Stimulated activated CD8-positive, alpha-beta memory T cell treated with anti-CD3 and anti-CD28 coated beads, Interleukin-12 subunit alpha, Interleukin-12 subunit beta, amount 100 ng/mL, for 1 hour (primary cell): ENCODE data around the gene DHRS12.
A peak's percentile ranks its signal among the peaks of the same experiment; 100 is the strongest.

ENCODE experiments used
- DNase-seq: peaks from one replicate; pipeline ENCODE4 v3.0.0-alpha.2; 2020; ENCODE audit warnings: low read depth

Gene DHRS12, protein sequence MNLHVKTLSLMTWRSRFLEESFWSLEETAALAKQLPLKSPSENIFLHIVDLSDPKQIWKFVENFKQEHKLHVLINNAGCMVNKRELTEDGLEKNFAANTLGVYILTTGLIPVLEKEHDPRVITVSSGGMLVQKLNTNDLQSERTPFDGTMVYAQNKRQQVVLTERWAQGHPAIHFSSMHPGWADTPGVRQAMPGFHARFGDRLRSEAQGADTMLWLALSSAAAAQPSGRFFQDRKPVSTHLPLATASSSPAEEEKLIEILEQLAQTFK

DNA sequence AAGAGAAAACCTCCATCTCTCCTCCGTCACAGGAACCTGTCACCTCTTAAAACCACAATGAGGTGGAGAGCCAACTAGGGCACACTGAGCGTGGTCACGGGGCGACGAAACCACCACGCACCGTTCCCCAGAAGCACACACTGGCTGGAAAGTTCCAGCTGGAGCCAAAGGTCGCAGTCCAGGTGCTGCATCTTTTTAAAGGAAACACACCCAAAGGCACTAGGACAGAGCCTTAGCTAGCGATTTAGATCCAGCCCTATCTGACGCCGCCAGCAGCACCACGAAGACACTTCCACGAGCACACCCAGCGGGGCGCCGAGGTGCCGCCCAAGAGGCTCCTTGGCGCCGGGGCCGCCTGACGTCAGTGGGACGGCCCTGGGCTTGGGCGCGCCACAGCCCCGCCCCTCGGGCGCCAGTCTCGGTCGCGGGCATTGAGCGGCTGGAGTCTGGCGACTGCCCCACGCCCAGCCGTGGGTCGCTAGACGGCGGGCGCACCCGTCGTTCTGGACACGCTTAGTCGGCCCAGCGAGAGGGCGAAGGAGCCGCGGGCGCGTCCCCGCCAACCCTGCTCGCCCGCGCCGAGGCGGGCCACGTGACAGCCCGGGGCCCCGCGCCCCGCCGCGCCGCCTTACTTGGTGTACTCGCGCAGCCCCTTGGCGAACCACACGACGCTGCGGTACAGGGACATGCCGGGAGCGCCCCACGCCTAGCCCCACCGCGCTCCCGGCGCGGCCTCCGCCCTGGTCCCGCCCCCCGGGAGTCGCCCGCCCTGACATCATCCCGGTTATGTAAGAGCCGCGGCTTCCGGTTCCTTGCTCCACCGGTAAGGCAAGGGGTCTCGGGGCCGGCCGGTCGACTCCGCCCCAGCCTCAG is at the start of gene DHRS12:
Gene DHRS12, minus strand, starts transcription at position 742 of the 873 bp plus-strand sequence. CDS start 4,504 bp downstream, outside the sequence.
- peak; percentile 78 for DNase-seq

- no peak for DNase-seq
Measured at GRCh38 chr13:51849145-51850101, 45.5 kb upstream of the DHRS12 start.

DNA sequence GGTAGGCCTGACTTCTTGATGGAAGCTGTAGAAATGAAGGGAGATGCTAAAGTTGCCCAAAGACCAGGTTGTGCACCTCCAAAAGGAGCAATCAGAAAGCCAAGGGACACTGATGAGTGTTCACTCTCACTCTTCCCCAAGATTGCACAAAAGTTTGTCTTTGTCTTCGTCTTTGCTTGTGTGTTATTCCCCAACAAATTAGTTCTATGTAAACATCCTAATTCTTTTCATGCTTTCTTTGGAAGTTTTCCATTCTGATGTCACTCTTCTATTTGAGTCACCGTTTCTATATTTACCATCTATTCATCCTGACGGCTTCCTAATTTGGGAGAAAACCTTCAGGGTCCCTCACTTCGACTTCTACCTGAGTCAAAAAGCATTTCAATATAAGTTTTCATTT is 44.7 kb upstream of the DHRS12 start:
- DNase-seq = no peak

- DNase-seq = no peak
Measured at GRCh38 chr13:51846756-51847155, 42.8 kb upstream of the DHRS12 start.

GRCh38 chr13:51845574-51846318 is 41.8 kb upstream of the DHRS12 start:
- no peak for DNase-seq

DNA sequence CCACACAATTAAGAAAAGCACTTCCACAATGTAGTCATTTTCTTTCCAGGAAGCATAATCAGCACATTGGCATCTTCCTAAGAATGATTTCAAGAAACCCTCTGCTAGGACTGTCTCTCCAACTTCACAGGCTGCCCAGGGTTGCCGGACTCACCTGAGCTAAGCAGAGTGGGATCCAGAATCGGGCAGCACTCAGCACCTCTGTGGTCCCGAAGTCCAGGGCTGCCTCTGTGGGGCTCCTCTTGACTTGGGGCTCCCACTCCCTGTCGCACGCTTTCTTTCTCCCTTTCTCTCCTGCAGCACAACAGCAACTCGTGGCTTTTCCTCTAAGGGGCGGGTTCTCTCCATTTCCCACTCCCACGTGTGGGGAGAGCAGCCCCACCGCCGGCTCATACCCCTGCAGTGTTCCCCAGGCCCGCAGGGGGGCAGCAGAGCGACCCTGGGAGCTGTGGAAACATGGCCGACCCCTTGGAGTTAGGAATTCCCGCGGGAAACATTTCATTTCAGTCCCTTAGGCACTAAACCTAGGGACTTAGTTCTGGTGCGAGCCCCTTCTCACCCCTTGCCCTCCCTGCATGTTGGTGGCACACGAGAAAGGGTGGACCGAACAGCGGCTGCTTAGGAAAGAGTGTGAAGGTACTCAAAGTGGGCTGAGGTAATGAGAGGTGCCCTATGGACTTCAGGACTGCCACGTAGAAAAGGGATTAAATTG is 41.1 kb upstream of the DHRS12 start, which contains the start of gene TMEM272:
Gene TMEM272, minus strand, starts transcription at position 316 of the 712 bp plus-strand sequence. CDS start 6,647 bp downstream, outside the sequence.
- no peak for DNase-seq

- DNase-seq = no peak
Measured at GRCh38 chr13:51843529-51843928, 39.6 kb upstream of the DHRS12 start.

DNA sequence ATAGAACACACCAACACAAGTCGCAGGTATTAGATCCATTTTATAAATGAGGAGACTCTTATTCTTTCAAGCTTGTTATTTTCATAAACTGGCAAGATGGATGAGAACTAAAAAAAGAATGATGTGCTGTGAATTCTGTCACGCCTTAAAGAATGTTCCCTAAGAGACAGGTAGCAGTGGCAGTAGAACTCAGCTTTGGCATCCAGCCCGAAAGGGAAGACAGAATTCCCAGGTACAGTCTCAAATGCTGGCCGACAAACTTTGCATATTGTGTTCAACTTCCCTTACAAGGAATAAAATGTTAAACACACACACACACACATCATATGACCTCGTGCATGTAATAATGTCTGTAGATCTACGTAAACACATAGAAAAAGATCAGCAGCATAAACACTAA is 37.8 kb upstream of the DHRS12 start:
- DNase-seq = no peak

- DNase-seq = no peak
Measured at GRCh38 chr13:51840917-51841316, 37.0 kb upstream of the DHRS12 start.

- DNase-seq = no peak
Measured at GRCh38 chr13:51839711-51840540, 36.0 kb upstream of the DHRS12 start.

DNA sequence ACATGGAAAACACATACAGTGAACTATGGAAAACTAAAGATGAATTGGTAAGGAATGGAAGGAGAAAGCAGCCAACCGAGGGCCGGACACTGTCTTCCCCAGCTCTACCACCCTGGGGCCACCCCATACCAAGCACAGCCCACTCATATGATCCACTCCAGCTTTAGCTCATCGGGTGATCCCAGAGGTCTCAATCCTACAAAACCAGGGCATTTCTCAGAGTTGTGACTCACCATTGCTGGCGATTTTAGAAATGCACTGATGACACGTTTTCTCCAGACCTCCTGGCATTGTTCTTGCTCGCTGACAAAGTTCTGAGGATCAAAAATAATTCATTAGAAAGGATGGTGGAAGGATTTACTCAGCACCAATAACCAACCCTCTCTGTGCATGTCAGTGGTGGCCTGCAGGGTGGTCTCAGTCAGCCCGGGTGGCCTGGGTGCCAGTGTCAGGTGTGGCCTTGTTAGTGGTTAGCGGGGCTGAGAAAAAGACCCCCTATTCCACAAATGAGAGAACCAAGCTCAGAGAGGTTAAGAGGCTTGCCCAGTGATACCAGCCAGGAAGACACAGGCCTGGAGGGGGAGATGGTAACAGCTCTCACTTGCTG is 34.4 kb upstream of the DHRS12 start:
- DNase-seq = no peak

DNA sequence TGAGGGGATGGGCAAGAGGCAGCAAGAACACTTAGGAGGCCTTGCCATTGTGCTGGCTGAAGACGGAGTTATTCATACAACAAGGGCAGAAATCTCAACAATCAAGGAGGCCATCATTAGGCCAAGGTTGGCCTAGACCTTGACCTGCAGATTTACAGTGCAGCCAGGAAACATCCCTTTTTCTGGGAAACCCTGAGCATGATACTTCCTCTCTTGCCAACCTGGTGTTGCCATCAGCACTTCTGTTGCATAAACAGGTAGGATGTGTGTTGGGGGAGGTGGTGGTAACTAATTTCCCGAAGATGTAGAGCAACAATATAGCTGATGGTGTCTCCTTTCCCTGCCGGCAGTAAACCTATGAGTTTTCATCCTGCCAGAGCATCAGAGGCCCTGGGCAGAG is 33.1 kb upstream of the DHRS12 start:
- no peak for DNase-seq

DNA sequence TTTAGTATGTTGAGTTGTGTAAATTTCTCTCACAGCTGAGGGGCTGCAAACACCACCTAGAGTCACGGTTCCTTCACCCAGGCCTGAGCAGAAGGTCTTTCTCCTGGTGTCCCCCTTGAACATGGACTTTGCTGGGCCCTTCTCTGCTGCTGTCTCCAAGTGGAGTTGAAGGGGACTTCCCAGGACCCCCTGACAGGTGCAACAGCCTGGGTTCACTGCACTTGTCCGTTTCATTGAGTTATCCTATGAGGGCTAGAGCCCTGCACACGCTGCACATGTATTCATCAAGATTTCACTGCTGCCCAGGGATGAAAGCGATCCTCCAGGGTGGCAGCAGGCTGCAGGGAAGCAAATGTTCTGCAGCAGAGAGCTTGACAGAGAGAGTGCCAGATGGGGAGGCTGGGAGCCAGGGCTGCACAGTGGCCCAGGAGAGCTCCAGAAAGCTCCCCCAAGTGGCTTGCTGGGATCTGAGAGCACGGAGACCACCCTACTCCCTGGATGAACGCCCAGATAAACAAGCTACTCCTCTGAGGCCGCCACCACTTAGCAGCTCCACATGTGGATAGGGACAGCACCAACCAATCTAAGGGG is 30.7 kb upstream of the DHRS12 start:
- DNase-seq = no peak

- DNase-seq = no peak
Measured at GRCh38 chr13:51833980-51834379, 30.0 kb upstream of the DHRS12 start.

DNA sequence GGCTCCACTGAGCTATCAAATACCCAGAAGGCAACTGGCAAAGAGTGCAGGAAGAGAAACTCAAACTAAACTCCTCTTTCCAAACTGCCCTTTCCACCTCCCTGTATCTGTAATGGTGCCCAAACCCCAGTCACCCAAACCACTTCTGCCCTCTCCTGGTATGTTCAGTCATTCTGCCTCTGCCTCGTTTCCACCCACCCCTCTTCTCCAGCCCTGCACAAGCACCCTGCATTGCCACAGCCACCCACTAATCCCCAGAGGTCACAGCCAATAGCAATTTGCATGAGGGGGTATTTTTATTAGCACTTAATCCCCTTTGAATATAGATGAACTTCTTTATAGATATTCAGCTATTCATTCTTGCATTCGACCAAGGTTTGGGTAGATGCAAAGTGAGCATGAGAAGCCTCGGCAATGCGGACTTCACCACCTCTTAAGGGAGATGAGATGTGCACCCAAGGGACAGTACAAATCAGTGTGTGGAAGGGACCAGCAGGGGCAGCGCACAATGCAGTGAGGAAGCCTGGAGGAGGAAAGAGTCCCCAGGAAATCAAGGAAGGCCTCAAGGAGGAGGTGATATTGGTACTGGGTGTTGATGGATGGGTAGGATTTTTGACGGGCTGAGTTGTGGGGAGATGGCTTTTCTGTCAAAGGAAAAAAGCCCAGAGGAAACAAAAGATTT is 28.6 kb upstream of the DHRS12 start:
- no peak for DNase-seq

GRCh38 chr13:51831519-51831918 is 27.6 kb upstream of the DHRS12 start:
- DNase-seq = no peak

DNA sequence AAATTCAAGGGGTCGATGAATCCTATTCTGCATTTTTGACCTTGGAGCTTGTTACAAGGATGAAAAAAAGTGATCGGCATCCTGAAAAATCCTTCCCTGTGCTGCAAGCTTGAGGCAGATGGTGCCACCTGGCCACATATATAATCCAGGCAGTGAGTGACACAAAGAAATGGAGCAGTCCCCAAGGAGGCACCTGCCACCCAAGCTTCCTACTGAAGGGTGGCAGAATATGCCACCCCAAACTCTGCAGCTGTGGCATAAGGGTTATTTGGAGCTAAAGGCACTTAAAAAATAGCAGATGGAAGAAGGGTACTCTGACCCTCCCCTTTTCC is 25.6 kb upstream of the DHRS12 start:
- no peak for DNase-seq
